HCT116 (cell line): ENCODE measurements around the gene CKS1B. TPM values are rescaled to one million over a fixed set of nuclear protein-coding genes. Genes with fewer than 3 reads are reported as not detected.

ENCODE experiments used
- ATAC-seq: fragments of 200-7000 bp; cut with Tn5 transposase; 2 replicates; pipeline ENCODE4 v1.9.1; 2020; ENCODE audit warnings: mild to moderate bottlenecking, moderate library complexity
- BruUV-seq: library from RNA; stranded (reverse); fragments of 400-500 nt; replicated peaks from 2 replicates; lab custom pipeline; 2021; lab: Mats Ljungman, UMichigan
- CTCF ChIA-PET: fragments of 300-600 bp; sonication (Branson Sonifier 250); formaldehyde crosslinking; loops from one replicate; lab custom pipeline; 2021; ENCODE audit warnings: antibody characterized with exemption; lab: Charles Lee
- POLR2A ChIA-PET: fragments of 300-600, 350-600 bp; sonication (Branson Sonifier 250); formaldehyde crosslinking; loops from one replicate; lab custom pipeline; 2021; ENCODE audit warnings: antibody characterized with exemption; lab: Charles Lee
- RAD21 ChIA-PET, 2 experiments: fragments of 300-600 bp; sonication (Branson Sonifier 250); formaldehyde crosslinking; loops; one replicate each; lab custom pipeline; 2023; ENCODE audit warnings: low total read pairs in 2 of 2; ENCODE audit not compliant: uncharacterized antibody in 2 of 2, unreplicated experiment in 2 of 2, low non-redundant PET in 1 of 2; lab: Charles Lee
- DNase-seq: peaks from one replicate; pipeline ENCODE4 v3.0.0-alpha.2; 2010; ENCODE audit warnings: low read depth, low spot score
- H2AFZ ChIP-seq: fragments of 200-600 bp; shearing (Covaris generic), sonication (generic); 2 replicates; pipeline ENCODE4 v1.6.1; 2017; ENCODE audit warnings: low read depth, mixed run types, mixed read lengths, antibody characterized with exemption, low read length; ENCODE audit not compliant: poor library complexity, severe bottlenecking
- H3K27ac ChIP-seq: 2 replicates; pipeline ENCODE4 v1.5.1; 2012; ENCODE audit warnings: low read depth, low read length
- H3K27me3 ChIP-seq: fragments of 200-600 bp; sonication (generic); 2 replicates; pipeline ENCODE4 v1.6.1; 2016; ENCODE audit warnings: mixed run types, low read length, mixed read lengths; ENCODE audit not compliant: insufficient read depth
- H3K36me3 ChIP-seq, 2 experiments: fragments of 200-500 bp in 1 of 2; fragments of 200-600 bp in 1 of 2; sonication (Bioruptor generic) in 1 of 2; sonication (generic) in 1 of 2; 2 replicates each; pipeline versions ENCODE4 v1.5.1 to v1.6.1; 2014 to 2016; ENCODE audit warnings: low read length in 2 of 2, inconsistent platforms in 1 of 2, mixed read lengths in 1 of 2, mixed run types in 1 of 2; ENCODE audit not compliant: insufficient read depth in 2 of 2, control insufficient read depth in 1 of 2
- H3K4me1 ChIP-seq, 2 experiments: fragments of 200-600 bp in 1 of 2; sonication (generic) in 1 of 2; 2 replicates each; pipeline versions ENCODE4 v1.5.1 to v1.6.1; 2012 to 2017; ENCODE audit warnings: low read length in 2 of 2, inconsistent platforms in 1 of 2, mild to moderate bottlenecking in 1 of 2, mixed read lengths in 1 of 2, mixed run types in 1 of 2, moderate library complexity in 1 of 2; ENCODE audit not compliant: insufficient read depth in 2 of 2, control insufficient read depth in 1 of 2
- H3K4me2 ChIP-seq: fragments of 200-600 bp; sonication (generic); 2 replicates; pipeline ENCODE4 v1.6.1; 2017; ENCODE audit warnings: mixed run types, low read length, mixed read lengths
- H3K4me3 ChIP-seq, 2 experiments: fragments of 200-600 bp in 1 of 2; sonication (generic) in 1 of 2; replicated peaks in 1 of 2; 2 replicates each; pipeline ENCODE4 v1.5.1; 2011 to 2016; ENCODE audit warnings: low read length in 2 of 2, control low read depth in 1 of 2, low read depth in 1 of 2, mild to moderate bottlenecking in 1 of 2, mixed read lengths in 1 of 2, mixed run types in 1 of 2
- H3K79me2 ChIP-seq: fragments of 200-600 bp; sonication (generic); 2 replicates; pipeline ENCODE4 v1.6.1; 2017; ENCODE audit warnings: mild to moderate bottlenecking, mixed run types, low read length, moderate library complexity, mixed read lengths; ENCODE audit not compliant: insufficient read depth
- H3K9ac ChIP-seq: fragments of 200-600 bp; sonication (generic); 2 replicates; pipeline ENCODE4 v1.6.1; 2016; ENCODE audit warnings: low read length, mixed read lengths
- H3K9me2 ChIP-seq: fragments of 200-600 bp; sonication (generic), shearing (Covaris generic); 2 replicates; pipeline ENCODE4 v1.6.1; 2017; ENCODE audit warnings: mixed run types, mild to moderate bottlenecking, moderate library complexity; ENCODE audit not compliant: insufficient read depth
- H3K9me3 ChIP-seq, 2 experiments: fragments of 200-500 bp in 1 of 2; fragments of 200-600 bp in 1 of 2; sonication (Bioruptor generic) in 1 of 2; sonication (generic) in 1 of 2; 2 replicates each; pipeline ENCODE4 v1.6.1; 2014 to 2017; ENCODE audit warnings: low read length in 2 of 2, mixed read lengths in 2 of 2, inconsistent platforms in 1 of 2, low read depth in 1 of 2, mild to moderate bottlenecking in 1 of 2, mixed run types in 1 of 2, moderate library complexity in 1 of 2; ENCODE audit not compliant: control insufficient read depth in 1 of 2, insufficient read depth in 1 of 2
- H4K20me1 ChIP-seq: fragments of 200-600 bp; sonication (generic), shearing (Covaris generic); 2 replicates; pipeline ENCODE4 v1.6.1; 2017; ENCODE audit warnings: mixed run types, mild to moderate bottlenecking, moderate library complexity; ENCODE audit not compliant: insufficient read depth
- EGR1 ChIP-seq: IDR thresholded peaks from 2 replicates; pipeline ENCODE4 v1.6.1; 2012; ENCODE audit warnings: low read depth
- EZH2 ChIP-seq: fragments of 200-600 bp; sonication (generic); IDR thresholded peaks from 2 replicates; pipeline ENCODE4 v1.6.1; 2017; ENCODE audit warnings: antibody characterized with exemption, mixed run types
- FOSL1 ChIP-seq: IDR thresholded peaks from 2 replicates; pipeline ENCODE4 v1.6.1; 2012; ENCODE audit warnings: low read depth
- JUND ChIP-seq: IDR thresholded peaks from 2 replicates; pipeline ENCODE4 v1.6.1; 2012
- POLR2AphosphoS5 ChIP-seq: IDR thresholded peaks from 2 replicates; pipeline ENCODE4 v1.6.1; 2011; ENCODE audit warnings: mild to moderate bottlenecking, low read depth, low read length, moderate library complexity
- SP1 ChIP-seq: IDR thresholded peaks from 2 replicates; pipeline ENCODE4 v1.6.1; 2012; ENCODE audit warnings: low read depth
- TCF7L2 ChIP-seq: IDR thresholded peaks from 2 replicates; pipeline ENCODE4 v1.7.0; 2011; ENCODE audit warnings: borderline replicate concordance, inconsistent platforms; ENCODE audit not compliant: insufficient read depth, insufficient read length; ENCODE audit errors: extremely low read depth
- ZFX ChIP-seq: fragments of 450-650 bp; IDR thresholded peaks from 2 replicates; pipeline ENCODE4 v1.6.1; 2017
- ZNF274 ChIP-seq: fragments of 200-500 bp; sonication (Bioruptor generic); IDR thresholded peaks from 2 replicates; pipeline ENCODE4 v1.6.1; 2014; ENCODE audit warnings: mild to moderate bottlenecking, low read depth, low read length, inconsistent platforms
- intact Hi-C: fragments of 100-400 bp; cut with micrococcal nuclease; formaldehyde crosslinking; loops from 2 replicates; pipeline ENCODE4 v1.10.0; 2022
- total RNA-seq: library from RNA; stranded (reverse); gene quantifications from one replicate; pipeline ENCODE4 v1.2.1, GENCODE V29; 2021; ENCODE audit not compliant: unreplicated experiment
- TF ChIP-seq, protein P1 (sequence below), 3 experiments: fragments of 200-600 bp in 1 of 3; sonication (generic) in 1 of 3; IDR thresholded peaks in 2 of 3; conservative IDR thresholded peaks in 1 of 3; 2 replicates each; pipeline ENCODE4 v1.5.1; 2012 to 2017; ENCODE audit warnings: low read depth in 2 of 3, low read length in 2 of 3, antibody characterized with exemption in 1 of 3, borderline replicate concordance in 1 of 3, control low read depth in 1 of 3, mild to moderate bottlenecking in 1 of 3, mixed read lengths in 1 of 3, mixed run types in 1 of 3, moderate library complexity in 1 of 3; ENCODE audit not compliant: insufficient read depth in 1 of 3
- TF ChIP-seq, protein P2 (sequence below): IDR thresholded peaks from 2 replicates; pipeline ENCODE4 v1.6.1; 2011; ENCODE audit warnings: mild to moderate bottlenecking, low read length, moderate library complexity; ENCODE audit not compliant: insufficient replicate concordance; ENCODE audit errors: extremely low read depth
- TF ChIP-seq, protein P3 (sequence below): IDR thresholded peaks from 2 replicates; pipeline ENCODE4 v1.6.1; 2012
- TF ChIP-seq, protein P4 (sequence below): IDR thresholded peaks from 2 replicates; pipeline ENCODE4 v1.6.1; 2012; ENCODE audit warnings: low read depth

CKS1B gene
- total RNA-seq, 1 experiment from 2014 or later: 229 TPM

DNA sequence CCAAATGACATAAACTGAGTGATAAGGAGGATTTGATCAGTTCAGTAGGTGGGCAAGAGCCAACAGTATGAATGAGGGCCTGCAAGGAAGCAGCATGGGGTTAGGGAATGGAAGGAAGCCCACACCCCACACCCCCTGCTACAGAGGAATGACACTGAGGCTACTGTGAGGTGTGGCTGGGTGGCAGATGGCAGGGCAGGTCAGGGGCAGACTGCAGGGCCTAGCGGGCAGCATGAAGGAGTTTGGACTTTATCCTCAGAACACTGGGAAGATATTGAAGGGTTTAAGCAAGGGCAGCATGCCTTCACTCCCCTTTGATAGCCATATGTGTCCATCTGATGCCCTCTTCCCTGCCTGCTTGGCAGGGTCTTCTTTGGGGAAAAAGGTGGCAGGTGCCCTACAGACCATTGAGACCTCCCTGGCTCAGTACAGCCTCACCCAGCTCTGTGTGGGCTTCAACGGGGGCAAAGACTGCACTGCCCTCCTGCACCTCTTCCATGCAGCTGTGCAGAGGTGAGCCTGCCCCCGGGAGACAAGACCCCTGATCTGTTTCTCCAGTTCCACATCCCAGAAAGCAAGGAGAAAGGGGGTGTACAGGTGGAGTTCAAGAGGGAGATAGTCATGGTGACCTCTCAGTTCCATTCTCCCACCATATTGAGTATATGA, 14.8 kb downstream of the CKS1B start:
- ChIA-PET CTCF (interaction anchor here (1.1 kb wide), 1 partner anchor 10 kb away, joined by 3 read pairs; no protein-coding TSS in a partner anchor), POLR2A (interaction anchor here (1.8 kb wide), 1 partner anchor 17 kb away, joined by 6 read pairs; no protein-coding TSS in a partner anchor), RAD21 (no interaction called here)
- ATAC-seq: no peak
- Histone ChIP-seq H3K9me3 (no peaks in the 10 kb centered on the region), H3K27ac (no peak overlapping the region), H3K4me1 (peaks cover 8 to 25% of the 10 kb centered on the region in 2 experiments; a peak in 3 of 4 replicates), H4K20me1 (no peaks in the 10 kb centered on the region), H3K9ac (no peak overlapping the region), H3K4me2 (no peak overlapping the region), H3K4me3 (no peak overlapping the region), H3K79me2 (peaks cover 53% of the 10 kb centered on the region), H3K36me3 (peaks cover 12 to 25% of the 10 kb centered on the region in 2 experiments; a peak in 3 of 4 replicates), H2AFZ (no peak overlapping the region), H3K27me3 (no peaks in the 10 kb centered on the region), H3K9me2 (no peaks in the 10 kb centered on the region)
- intact Hi-C loops: no loop called here
- BruUV-seq: no TSS peak
- TF ChIP-seq EZH2 (no peak), JUND (no peak), EGR1 (no peak), ZNF274 (no peak), ZFX (no peak), TCF7L2 (no peak), POLR2AphosphoS5 (no peak), FOSL1 (no peak), SP1 (no peak)
- TF ChIP-seq, protein P1, sequence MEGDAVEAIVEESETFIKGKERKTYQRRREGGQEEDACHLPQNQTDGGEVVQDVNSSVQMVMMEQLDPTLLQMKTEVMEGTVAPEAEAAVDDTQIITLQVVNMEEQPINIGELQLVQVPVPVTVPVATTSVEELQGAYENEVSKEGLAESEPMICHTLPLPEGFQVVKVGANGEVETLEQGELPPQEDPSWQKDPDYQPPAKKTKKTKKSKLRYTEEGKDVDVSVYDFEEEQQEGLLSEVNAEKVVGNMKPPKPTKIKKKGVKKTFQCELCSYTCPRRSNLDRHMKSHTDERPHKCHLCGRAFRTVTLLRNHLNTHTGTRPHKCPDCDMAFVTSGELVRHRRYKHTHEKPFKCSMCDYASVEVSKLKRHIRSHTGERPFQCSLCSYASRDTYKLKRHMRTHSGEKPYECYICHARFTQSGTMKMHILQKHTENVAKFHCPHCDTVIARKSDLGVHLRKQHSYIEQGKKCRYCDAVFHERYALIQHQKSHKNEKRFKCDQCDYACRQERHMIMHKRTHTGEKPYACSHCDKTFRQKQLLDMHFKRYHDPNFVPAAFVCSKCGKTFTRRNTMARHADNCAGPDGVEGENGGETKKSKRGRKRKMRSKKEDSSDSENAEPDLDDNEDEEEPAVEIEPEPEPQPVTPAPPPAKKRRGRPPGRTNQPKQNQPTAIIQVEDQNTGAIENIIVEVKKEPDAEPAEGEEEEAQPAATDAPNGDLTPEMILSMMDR (IDR thresholded peaks at IDR 0.05 in 2 of 3, conservative IDR thresholded peaks at IDR 0.05 in 1 of 3; ENCODE audit: borderline replicate concordance in 1 of 3, insufficient read depth in 1 of 3, low read depth in 2 of 3, low read length in 2 of 3): no peak
- TF ChIP-seq, protein P2, sequence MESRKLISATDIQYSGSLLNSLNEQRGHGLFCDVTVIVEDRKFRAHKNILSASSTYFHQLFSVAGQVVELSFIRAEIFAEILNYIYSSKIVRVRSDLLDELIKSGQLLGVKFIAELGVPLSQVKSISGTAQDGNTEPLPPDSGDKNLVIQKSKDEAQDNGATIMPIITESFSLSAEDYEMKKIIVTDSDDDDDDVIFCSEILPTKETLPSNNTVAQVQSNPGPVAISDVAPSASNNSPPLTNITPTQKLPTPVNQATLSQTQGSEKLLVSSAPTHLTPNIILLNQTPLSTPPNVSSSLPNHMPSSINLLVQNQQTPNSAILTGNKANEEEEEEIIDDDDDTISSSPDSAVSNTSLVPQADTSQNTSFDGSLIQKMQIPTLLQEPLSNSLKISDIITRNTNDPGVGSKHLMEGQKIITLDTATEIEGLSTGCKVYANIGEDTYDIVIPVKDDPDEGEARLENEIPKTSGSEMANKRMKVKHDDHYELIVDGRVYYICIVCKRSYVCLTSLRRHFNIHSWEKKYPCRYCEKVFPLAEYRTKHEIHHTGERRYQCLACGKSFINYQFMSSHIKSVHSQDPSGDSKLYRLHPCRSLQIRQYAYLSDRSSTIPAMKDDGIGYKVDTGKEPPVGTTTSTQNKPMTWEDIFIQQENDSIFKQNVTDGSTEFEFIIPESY: no peak
- TF ChIP-seq, protein P3, sequence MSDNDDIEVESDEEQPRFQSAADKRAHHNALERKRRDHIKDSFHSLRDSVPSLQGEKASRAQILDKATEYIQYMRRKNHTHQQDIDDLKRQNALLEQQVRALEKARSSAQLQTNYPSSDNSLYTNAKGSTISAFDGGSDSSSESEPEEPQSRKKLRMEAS: no peak
- TF ChIP-seq, protein P4, sequence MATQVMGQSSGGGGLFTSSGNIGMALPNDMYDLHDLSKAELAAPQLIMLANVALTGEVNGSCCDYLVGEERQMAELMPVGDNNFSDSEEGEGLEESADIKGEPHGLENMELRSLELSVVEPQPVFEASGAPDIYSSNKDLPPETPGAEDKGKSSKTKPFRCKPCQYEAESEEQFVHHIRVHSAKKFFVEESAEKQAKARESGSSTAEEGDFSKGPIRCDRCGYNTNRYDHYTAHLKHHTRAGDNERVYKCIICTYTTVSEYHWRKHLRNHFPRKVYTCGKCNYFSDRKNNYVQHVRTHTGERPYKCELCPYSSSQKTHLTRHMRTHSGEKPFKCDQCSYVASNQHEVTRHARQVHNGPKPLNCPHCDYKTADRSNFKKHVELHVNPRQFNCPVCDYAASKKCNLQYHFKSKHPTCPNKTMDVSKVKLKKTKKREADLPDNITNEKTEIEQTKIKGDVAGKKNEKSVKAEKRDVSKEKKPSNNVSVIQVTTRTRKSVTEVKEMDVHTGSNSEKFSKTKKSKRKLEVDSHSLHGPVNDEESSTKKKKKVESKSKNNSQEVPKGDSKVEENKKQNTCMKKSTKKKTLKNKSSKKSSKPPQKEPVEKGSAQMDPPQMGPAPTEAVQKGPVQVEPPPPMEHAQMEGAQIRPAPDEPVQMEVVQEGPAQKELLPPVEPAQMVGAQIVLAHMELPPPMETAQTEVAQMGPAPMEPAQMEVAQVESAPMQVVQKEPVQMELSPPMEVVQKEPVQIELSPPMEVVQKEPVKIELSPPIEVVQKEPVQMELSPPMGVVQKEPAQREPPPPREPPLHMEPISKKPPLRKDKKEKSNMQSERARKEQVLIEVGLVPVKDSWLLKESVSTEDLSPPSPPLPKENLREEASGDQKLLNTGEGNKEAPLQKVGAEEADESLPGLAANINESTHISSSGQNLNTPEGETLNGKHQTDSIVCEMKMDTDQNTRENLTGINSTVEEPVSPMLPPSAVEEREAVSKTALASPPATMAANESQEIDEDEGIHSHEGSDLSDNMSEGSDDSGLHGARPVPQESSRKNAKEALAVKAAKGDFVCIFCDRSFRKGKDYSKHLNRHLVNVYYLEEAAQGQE: no peak
- no peak for DNase-seq
